Measurements from ENCODE around the gene ADRA1B.

ADRA1B gene

GRCh38 chr5:159915904-159916840 is at the start of gene ADRA1B:
ADRA1B (plus strand) TSS chr5:159916482; CDS start chr5:159916906, 424 bp downstream.
- H3K27ac ChIP-seq (ENCODE audit: low read depth, low read length), result no peak within 1 kb of the TSS
- H3K36me3 ChIP-seq (ENCODE audit: low read length), result no peaks in the 10 kb centered on the region
- H3K9ac ChIP-seq (ENCODE audit: low read length), result no peak within 1 kb of the TSS
- H3K9me2 ChIP-seq (replicated peaks; ENCODE audit: insufficient read depth, low read length), result no peaks in the 10 kb centered on the region
- no peaks in the 10 kb centered on the region for H4K20me1 ChIP-seq (ENCODE audit: low read depth, low read length)
- H3F3A ChIP-seq (ENCODE audit: insufficient read depth), result no peaks in the 10 kb centered on the region
- H3K79me2 ChIP-seq (ENCODE audit: insufficient read depth, low read length), result no peaks in the 10 kb centered on the region
- H2AFZ ChIP-seq (ENCODE audit: low read depth, low read length, severe bottlenecking), result no peak within 1 kb of the TSS
- H3K9me3 ChIP-seq (ENCODE audit: insufficient read depth, low read length), result no peaks in the 10 kb centered on the region
- H3K4me3 ChIP-seq (ENCODE audit: insufficient read depth, low read length, poor library complexity, severe bottlenecking), result no peak within 1 kb of the TSS
- TF ChIP-seq CTCF (IDR thresholded peaks at IDR 0.05; ENCODE audit: insufficient read depth, low read length, poor library complexity, severe bottlenecking), result no peak
- no peak for TF ChIP-seq EZH2phosphoT487 (conservative IDR thresholded peaks at IDR 0.05; ENCODE audit: low read length)
- H3K27me3 ChIP-seq (ENCODE audit: low read length), result no peaks in the 10 kb centered on the region
- H3K4me2 ChIP-seq (ENCODE audit: low read depth, low read length, poor library complexity, severe bottlenecking), result no peak within 1 kb of the TSS

DNA sequence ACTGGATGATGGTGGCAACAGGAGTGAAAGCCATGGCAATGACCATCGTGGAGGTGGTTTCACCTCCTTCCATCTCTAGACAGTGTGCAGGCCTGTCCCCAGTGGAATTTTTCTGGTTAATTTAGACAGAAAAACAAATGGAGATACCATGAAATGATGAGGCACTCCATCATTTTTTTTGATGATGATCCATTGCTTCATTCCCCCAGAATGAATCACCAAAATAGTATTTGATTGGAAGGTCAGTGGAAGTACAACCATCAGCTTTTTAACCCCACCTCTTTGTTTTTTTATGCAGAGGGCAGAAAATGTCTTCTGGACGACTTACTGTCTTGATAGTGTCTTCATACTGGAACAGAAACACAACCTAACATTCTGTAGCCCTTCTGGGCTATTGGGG is 42.6 kb upstream of the ADRA1B start:
- Histone ChIP-seq H4K20me1 (ENCODE audit: low read depth, low read length) (no peaks in the 10 kb centered on the region), H3K9me3 (ENCODE audit: insufficient read depth, low read length) (no peaks in the 10 kb centered on the region), H3K9ac (ENCODE audit: low read length) (no peak overlapping the region), H2AFZ (ENCODE audit: low read depth, low read length, severe bottlenecking) (no peak overlapping the region), H3K79me2 (ENCODE audit: insufficient read depth, low read length) (no peaks in the 10 kb centered on the region), H3K36me3 (ENCODE audit: low read length) (no peaks in the 10 kb centered on the region), H3K27ac (ENCODE audit: low read depth, low read length) (no peak overlapping the region), H3K9me2 (replicated peaks; ENCODE audit: insufficient read depth, low read length) (no peaks in the 10 kb centered on the region), H3F3A (ENCODE audit: insufficient read depth) (no peaks in the 10 kb centered on the region), H3K4me2 (ENCODE audit: low read depth, low read length, poor library complexity, severe bottlenecking) (no peak overlapping the region), H3K27me3 (ENCODE audit: low read length) (no peaks in the 10 kb centered on the region), H3K4me3 (ENCODE audit: insufficient read depth, low read length, poor library complexity, severe bottlenecking) (no peak overlapping the region)
- TF ChIP-seq CTCF (IDR thresholded peaks at IDR 0.05; ENCODE audit: insufficient read depth, low read length, poor library complexity, severe bottlenecking) (no peak), EZH2phosphoT487 (conservative IDR thresholded peaks at IDR 0.05; ENCODE audit: low read length) (no peak)

GRCh38 chr5:159874263-159874662 is 42.0 kb upstream of the ADRA1B start:
- Histone ChIP-seq H3K4me2 (ENCODE audit: low read depth, low read length, poor library complexity, severe bottlenecking) (no peak overlapping the region), H3K79me2 (ENCODE audit: insufficient read depth, low read length) (no peaks in the 10 kb centered on the region), H3K4me3 (ENCODE audit: insufficient read depth, low read length, poor library complexity, severe bottlenecking) (no peak overlapping the region), H3F3A (ENCODE audit: insufficient read depth) (no peaks in the 10 kb centered on the region), H4K20me1 (ENCODE audit: low read depth, low read length) (no peaks in the 10 kb centered on the region), H2AFZ (ENCODE audit: low read depth, low read length, severe bottlenecking) (no peak overlapping the region), H3K9me3 (ENCODE audit: insufficient read depth, low read length) (no peaks in the 10 kb centered on the region), H3K9me2 (replicated peaks; ENCODE audit: insufficient read depth, low read length) (no peaks in the 10 kb centered on the region), H3K27me3 (ENCODE audit: low read length) (no peaks in the 10 kb centered on the region), H3K27ac (ENCODE audit: low read depth, low read length) (no peak overlapping the region), H3K9ac (ENCODE audit: low read length) (no peak overlapping the region), H3K36me3 (ENCODE audit: low read length) (no peaks in the 10 kb centered on the region)
- TF ChIP-seq EZH2phosphoT487 (conservative IDR thresholded peaks at IDR 0.05; ENCODE audit: low read length), result no peak
- TF ChIP-seq CTCF (IDR thresholded peaks at IDR 0.05; ENCODE audit: insufficient read depth, low read length, poor library complexity, severe bottlenecking), result no peak

All from SU-DHL-6 (cell line).